NCI-H226 (cell line): Measurements from ENCODE around the gene SPATS2.
A peak's percentile ranks its signal among the peaks of the same experiment; 100 is the strongest.
"Not testable (repeated sequence)": the region's sequence is repeated elsewhere in the genome, so short reads cannot be mapped to it uniquely, and the experiment has no call there.

Experiments used
- DNase-seq: peaks from one replicate; pipeline ENCODE4 v3.0.0-alpha.2; 2015

SPATS2 gene

DNA sequence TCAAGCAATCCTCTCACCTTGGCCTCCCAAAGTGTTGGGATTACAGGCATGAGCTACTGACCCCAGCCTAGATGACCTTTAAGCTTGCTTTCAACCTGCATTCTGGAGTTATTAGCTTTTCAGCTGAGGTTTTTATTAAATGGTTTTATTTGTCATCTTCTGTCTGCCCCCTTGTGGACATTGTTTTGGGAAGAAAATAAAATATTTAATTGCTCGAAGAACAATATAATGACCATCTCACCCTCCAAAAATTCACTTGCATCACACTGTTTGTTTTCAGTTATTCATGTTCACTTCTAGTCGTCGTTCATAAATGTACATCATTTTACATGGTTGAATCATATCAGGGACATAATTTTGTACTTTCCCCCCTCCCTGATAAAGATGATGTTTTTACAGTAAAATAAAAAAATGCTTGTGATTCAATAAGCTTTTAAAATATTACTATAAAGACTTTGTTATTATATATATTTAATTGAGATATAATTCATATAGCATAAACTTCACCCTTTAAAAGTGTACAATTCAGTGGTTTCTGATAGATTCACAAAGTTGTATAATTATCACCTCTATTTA lies 10.1 kb upstream of the SPATS2 start:
- no peak for DNase-seq

DNA sequence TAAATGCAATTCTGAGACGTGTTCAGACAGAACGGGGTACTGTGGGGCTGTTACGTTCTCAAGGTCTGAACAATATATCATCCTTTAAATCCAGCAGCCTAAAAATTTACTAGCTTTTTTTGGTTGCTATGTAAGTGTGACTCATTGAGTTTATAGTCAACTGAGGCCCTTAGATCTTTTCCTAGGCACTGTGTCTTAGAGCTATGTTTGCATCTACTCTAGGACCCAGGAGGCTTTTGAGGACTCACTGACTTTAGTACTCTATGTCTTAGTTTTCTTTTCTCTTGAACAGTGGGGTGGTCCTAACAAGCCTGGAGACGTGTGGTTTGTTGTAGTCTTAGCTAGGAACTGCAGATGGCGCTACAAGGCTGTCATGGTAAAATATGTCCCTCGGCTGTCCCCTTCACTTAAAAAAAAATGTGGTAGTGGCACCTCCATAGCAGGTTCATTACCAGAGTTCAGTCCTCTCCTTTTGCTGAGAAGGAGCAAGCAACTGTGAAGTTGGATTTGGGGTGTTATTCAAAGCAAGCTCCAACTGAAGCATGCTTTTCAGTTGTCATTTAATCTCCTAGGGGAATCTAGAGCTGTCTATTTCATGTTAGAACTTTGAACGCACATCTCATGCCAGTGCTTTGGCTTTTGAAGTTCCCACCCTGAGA lies 8.7 kb upstream of the SPATS2 start:
- peak; percentile 21 for DNase-seq

DNA sequence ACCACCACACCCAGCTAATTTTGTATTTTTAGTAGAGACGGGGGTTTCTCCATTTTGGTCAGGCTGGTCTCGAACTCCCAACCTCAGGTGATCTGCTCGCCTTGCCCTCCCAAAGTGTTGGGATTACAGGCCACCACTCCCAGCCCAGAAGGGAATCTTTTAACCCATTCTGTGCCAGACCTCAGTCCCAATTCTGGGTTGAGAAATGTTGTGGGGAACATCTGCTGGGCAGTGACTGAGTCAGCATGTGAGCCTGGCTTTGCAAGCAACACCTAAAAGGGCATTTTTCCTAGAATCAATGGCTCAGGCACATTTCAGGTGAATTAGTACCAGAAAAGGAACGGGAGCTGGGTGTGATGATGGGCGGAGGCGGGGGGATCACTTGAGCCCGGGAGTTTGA lies 7.6 kb upstream of the SPATS2 start:
- DNase-seq = no peak

DNA sequence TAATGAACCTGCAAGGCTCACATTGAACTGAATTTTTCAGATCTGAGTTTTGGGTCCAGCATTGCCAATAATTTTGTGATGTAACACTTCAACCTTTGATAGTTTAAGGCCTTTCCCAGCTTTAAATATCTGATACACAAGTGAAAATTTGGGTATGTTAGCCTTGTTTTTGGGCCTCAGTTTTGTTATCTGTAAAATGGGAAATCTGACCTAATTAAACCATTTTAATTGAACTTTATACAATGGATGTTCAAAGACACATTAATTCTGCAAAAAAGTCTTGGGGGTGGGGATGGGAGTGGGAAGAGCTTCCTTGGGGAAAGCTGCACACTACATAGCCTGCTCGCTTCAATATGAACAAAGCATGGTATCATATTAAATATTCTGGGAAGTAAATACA lies 5.2 kb upstream of the SPATS2 start:
- DNase-seq = no peak

DNA sequence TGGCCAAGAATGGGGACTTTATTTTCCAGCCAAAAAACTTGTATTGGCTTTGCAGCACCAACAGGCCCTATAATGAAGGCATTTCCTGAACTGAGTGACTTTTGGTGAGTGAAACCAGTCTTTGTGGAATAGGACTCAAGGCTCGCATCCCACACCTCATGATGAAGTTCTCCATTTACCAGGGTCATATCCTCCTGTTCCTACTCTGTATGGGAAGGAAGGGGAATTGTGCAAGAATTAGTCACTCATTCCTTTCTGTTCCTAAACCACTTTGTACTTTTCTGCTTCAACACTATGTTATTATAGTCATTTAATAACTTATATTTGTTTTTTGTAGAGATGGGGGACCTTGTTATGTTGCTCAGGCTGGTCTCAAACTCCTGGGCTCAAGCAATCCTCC lies 2.3 kb upstream of the SPATS2 start:
- peak; percentile 81 for DNase-seq

DNA sequence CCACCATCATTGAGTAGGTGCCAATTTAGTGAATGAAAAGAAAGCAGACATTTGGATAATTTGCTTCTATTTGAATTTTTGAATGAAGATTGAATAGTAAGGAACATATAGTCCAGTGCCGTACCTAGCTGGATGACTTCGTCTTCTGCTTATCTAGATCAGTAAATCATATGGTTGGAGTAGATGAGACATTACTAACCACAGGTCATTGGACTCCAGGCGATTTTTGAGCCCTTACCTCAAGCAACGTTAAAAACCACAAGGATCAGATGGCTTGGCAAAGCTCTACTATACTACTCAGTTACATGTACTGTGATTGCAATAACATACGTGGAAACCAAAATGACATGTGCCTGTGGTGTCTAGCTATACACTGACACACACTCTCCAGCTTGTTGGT lies 1.7 kb upstream of the SPATS2 start:
- peak; percentile 91 for DNase-seq

DNA sequence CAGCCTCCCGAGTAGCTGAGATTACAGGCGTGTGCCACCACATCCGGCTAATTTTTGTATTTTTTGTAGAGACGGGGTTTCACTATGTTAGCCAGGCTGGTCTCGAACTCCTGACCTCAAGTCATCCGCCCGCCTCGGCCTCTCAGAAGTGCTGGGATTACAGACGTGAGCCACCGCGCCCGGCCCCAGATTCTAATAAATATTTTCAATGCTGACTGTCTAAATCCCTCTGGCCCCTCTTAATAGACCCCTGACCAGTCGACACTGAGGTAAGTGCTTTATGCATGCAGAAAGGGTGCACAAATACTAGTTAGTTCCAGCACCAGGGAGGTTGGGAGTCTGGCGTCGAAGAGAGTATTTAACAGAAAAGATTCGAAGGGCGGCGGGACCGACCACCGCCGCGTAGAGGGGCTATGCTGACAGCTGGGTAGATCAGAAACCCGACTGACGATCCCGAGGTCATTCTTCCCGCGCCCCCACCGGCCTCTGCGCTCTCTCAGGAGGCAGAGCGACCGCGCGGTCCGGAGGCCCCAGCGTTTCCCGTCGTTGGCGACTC lies 1.1 kb upstream of the SPATS2 start:
- DNase-seq = no peak

DNA sequence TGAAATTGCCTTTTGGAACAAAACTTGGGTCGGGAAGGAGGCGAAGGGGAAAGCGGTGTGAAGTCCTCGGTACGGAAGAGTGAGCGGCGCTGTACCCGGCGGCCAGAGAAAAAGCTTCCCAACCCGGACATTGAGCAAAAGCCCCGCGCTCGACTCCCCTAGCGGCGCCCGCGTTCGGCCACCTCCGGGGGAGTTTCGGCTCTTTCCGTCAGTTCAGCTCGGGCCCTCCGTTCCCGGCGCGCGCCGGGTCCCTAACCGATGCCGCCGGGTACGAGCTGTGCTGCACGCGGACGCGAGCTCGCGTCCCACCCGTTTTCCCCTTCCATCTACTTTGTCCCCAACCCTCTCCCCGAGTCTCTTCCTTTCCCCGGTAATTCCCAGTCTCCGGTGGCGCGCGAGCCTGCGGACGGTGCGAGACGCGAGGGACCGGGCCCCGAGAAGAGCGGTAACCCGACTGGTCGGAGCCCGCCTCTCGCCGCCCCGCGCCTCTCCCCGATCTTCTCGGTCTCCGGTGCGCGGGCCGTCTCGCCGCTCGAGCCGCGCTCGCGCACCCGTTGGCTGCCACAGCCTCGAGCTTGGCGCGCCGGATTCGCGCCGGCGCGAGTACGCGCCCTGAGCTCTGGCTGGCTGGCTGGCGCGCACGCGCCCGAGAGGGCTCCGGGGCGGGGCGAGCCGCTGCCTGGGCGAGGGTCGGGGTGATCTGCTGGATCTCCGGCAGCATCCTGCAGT lies 446 bp upstream of the SPATS2 start:
- peak; percentile 98 for DNase-seq

DNA sequence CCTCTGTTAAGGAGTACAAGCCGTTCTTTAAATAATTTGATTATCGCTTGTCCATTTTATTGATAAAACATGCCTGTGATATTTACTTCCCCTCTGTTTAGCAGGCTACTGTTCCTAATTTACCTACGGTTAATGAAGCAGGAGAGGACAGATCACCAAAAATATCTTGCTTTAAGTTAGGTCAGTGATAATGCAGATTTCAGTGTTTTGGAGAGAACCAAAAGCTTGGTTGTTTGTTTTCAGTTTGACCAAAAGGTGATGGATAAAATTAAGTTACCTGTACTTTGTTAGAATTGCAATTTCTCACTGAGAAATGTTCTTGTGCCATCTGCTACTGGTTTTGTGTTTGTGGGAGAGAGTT lies 958 bp downstream of the SPATS2 start:
- DNase-seq = no peak

DNA sequence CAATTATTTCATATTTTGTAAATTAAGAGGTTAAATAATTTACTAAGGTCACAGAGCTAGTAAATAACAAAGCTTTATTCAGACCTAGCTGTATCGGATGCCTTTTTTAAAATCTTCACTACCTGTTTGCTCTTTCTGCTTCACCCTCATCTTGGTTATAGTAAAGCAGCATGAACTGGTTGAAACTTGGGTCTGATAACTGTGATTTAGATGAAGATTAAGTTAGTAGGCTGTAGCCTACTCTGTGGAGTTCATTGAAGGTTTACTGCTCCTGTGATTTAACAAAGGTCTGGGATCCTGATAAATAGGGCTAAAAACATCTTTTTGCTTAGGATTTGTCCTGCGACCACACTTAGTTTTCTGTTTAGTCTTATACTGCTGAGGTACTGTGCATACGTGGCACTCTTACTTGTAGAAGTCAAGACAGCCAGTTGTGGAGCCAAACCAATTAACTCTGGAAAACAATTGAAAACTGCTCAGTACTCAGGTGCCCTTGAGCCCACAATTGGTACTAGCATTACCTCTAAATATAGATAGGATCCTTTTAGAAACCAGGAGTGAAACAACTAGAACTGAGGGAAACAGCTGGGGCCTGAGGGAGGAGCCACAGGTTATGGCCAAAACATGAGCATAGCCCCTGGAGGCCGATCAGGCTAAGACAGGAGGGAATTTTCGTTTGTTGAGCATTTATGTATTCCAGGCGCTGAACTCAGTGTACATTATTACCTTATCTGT lies 2.3 kb downstream of the SPATS2 start:
- DNase-seq = peak; percentile 53

DNA sequence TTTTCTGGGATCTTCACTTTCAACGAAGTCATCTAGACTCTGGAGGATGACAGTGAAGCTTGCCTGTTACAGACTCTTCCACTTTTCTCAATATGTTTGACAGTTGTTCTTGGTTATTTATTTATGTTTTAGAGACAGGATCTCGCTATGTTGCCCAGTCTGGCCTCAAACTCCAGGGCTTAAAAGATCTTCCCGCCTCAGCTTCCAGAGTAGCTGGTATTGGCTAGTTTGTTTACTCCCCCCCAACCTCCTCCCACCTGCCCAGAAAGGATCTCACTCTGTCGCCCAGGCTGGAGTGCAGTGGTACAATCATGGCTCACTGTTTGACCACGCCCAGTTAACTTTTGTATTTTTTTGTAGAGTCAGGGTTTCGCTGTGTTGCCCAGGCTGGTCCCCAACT lies 3.3 kb downstream of the SPATS2 start:
- no peak for DNase-seq

DNA sequence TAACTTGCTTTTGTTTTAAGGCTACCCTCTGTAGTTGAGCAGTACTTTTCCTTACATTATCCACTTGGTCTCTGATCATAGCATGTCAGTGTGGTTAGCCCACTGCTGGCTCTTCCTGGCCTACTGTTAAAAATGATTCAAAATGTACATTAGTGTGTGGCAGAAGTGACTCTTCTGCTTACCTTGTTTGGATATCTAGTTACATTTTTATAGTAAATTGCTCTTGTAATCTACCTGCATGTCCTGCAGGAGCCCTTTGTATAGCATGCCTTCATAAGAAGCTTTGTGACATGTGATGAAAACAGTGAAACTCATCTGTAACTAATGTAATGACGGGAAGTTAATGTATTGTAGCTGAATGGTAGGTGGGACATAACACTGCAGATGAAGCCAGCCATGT lies 8.1 kb downstream of the SPATS2 start:
- no peak for DNase-seq

DNA sequence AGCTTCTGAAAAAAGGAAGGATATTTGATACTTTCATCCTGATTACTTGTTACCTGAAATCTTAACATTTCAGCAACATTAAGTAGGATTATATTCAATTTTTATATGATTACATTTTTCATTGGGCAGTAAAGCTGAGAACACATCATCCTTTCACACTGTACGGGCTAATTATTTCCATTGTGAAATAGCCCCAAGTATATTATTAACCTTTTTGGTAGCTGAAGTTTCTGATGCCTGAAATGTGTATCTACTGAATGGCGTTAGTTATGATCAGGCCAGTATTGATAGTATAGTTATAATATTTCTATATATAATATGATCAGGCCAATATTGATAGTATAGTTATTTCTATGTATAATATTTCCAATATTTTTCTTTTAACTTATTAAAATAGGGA lies 10.1 kb downstream of the SPATS2 start:
- DNase-seq = no peak

DNA sequence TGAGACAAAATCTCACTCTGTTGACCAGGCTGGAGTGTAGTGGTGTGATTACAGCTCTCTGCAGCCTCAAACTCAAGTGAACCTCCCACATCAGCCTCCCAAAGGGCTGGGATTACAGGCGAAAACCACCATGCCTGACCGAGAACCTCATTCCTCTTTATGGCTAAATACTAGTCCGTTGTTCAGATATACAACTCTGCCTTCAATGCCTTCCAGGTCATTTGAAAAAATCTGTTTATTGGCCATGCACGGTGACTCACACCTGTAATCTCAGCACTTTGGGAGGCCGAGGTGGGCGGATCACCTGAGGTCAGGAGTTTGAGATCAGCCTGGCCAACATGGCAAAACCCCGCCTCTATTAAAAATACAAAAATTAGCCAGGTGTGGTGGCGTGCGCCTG lies 12.9 kb downstream of the SPATS2 start:
- not testable (repeated sequence) for DNase-seq

DNA sequence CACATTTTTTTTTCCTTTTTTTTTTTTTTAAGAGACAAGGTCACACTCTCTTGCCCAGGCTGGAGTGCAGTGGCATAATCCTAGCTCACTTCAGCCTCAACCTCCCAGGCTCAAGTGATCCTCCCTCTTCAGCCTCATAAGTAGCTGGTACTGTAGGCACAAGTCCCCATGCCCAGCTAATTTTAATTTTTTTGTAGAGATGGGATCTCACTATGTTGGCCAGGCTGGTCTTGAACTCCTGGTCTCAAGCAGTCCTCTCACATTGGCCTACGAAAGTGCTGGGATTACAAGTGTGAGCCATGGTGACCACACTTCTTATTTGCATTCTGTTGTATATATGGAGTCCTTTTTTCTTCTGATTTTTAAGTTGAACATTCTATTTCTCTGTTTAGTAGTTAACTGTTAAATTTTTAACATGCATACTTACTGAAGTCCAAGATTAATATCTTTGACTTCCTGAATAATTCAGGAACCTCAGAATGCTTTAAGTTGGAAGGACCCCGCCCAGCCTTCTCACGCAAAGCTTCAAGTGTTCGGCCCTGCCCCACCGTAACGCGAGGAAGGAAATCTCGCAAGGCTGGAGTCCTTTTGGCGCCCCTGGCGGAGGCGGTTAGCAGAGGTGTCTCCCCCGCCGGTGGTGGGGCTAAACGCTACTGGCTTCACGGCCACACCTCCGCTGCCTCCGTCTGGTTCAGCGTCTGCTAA lies 21.6 kb downstream of the SPATS2 start:
- DNase-seq = no peak

DNA sequence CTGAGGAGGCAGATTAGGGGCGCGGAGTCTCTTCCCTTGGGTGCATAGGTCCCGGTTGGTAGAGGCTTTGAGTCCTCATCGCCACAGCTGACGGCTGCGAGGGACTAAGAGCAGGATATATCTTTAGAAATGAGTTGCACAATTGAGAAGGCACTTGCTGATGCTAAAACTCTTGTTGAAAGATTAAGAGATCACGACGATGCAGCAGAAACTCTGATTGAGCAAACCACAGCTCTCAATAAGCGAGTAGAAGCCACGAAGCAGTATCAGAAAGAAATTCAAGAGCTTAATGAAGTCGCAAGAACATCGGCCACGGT lies 22.1 kb downstream of the SPATS2 start:
- no peak for DNase-seq

DNA sequence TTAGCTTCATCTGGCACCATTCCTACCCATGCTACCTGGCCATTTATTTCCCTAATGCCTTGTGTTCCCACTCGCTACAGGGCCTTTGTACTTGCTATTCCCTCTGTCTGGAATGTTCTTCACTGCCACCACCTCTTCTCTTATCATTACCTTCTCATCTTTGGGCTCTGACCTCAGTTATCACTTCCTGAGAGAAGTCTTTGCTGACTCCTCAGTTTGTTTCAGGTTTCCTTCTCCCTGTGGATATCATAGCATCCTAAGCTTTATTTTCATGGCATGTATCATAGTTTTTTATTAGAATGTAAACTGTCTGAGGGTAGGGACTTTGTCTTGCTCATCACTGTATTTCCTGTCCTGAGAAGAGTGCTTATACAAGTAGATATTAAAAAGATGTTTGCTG lies 29.7 kb downstream of the SPATS2 start:
- DNase-seq = no peak

DNA sequence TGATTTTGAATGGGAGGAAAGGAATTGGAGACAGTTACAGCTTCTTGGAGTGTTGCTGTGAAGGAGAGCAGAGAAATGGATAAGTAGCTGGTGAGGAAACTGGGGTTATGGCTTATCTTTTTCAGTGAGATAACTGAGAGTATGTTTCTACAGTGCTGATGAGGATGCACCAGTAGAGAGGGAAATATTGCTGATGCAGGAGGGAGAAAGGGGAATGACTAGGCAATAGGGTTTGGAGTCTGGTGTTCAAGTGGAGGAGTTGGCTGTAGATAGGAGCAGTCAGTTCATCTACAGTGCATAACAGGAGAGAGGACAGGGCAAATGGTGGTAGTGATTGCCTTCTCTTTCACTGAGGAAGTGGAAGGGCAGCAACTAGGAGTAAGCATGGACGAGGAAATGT lies 33.0 kb downstream of the SPATS2 start:
- DNase-seq = peak; percentile 75

DNA sequence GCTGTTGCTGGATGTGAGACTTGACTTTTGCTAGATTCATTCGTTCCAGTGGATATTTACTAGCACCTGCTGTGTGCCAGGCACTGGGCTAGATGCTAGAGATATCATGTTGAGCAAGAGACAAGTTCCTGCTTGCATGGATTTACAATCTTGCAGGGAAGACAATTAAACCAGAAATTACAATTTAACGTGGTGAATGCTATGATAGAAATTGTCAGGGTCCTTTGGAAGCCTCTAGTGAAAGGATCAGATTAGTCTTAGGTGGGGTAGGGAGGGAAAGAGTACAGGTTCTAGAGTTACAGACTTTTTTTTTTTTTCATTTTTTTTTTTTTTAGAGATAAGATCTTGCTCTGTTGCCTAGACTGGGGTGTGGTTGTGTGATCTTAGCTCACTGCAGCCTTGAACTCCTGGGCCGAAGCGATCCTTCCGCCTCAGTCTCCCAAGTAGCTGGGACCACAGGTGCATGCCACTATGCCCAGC lies 36.7 kb downstream of the SPATS2 start:
- DNase-seq = no peak

DNA sequence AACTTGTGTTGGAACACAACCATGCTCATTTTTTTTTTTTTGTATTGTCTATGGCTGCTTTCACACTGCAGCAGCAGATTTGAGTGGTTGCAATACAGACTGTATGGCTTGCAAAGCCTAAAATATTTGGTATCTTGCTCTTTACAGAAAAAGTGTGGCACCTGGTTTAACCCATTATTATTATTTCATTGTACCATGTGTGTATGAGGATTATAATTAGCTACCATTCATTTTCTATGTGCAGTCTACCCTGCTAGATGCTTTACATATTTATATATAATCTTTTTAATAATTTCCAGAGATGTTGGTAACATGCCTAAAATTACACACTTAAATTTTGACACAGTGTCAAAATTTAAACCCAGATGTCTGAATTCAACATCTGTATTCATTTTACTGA lies 37.7 kb downstream of the SPATS2 start:
- DNase-seq = no peak

DNA sequence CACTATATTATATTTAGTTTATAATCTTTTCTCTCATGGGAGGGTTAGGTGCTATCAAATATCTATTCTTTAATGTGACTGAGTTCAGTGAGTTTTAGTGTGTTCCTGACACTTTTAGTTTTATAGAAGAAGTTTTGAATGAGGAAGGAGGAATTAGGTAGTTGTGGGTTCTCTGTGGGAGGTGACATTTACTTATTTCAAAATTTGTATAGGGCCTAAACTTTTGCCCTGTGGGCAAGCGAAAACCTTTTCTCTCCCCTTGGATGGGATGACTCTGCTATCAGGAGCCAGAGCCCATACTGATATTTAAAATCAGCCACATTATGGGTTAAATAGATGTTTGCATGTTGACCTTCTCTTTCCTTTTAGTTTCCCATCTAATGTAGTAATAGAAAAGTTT lies 43.6 kb downstream of the SPATS2 start:
- no peak for DNase-seq

DNA sequence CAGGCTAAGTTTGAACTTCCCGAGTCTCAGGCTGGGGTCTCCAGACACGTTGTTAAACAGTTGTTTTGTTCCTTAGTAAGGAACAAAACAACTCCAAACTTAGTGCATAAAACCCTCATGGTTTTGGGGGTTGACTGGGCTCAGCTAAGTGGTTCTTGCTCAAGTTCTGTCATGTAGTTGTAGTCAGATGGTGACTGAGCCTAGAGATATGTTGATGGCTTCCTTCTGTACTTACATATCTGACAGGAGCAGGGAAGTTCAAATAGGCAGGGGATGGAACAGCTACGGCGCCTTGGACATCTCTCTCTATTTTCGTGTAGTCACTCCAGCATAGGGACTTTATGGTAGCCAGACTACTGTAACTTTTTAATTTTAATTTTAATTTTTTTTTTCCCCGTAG lies 45.7 kb downstream of the SPATS2 start:
- DNase-seq = no peak

DNA sequence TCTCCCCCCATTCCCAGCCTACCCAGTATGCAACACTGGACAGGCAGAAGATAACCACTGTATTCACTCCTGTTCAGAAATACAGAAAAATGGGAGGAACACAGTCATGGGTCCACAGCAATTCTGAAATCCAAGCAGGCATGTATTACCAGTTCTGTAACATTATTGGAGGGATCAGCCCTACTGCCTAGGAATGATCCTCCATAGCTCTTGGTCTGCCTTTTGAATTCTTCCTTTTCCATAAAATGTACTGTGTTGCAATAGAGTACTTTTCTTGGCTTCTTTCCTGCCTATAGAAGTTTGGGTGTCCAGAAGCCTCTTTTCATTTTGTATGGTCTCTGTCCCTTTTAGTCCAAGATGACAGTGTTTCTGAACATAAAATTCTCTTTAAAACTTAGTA lies 46.5 kb downstream of the SPATS2 start:
- DNase-seq = no peak
